ENCODE measurements around the gene KPTN. TPM values are rescaled to one million over a fixed set of nuclear protein-coding genes. Genes with fewer than 3 reads are reported as not detected.

KPTN gene
- polyA plus RNA-seq, 1 donor (not counting 4 experiments of a cell fraction or from before 2014, with no cell fraction given): 7.3 TPM

- H3K9ac ChIP-seq (ENCODE audit: control insufficient read depth, extremely low read depth, insufficient read depth, low read length): peak overlapping the region; percentile 99
- H3K79me2 ChIP-seq (ENCODE audit: control insufficient read depth, insufficient read depth, low read length): peaks cover 66% of the 10 kb centered on the region
- H3K4me2 ChIP-seq (ENCODE audit: control insufficient read depth, extremely low read depth, insufficient read depth, low read depth, low read length): peak overlapping the region; percentile 91
- no peaks in the 10 kb centered on the region for H4K20me1 ChIP-seq (ENCODE audit: control insufficient read depth, extremely low read depth, insufficient read depth, low read length)
- TF ChIP-seq, protein P1, sequence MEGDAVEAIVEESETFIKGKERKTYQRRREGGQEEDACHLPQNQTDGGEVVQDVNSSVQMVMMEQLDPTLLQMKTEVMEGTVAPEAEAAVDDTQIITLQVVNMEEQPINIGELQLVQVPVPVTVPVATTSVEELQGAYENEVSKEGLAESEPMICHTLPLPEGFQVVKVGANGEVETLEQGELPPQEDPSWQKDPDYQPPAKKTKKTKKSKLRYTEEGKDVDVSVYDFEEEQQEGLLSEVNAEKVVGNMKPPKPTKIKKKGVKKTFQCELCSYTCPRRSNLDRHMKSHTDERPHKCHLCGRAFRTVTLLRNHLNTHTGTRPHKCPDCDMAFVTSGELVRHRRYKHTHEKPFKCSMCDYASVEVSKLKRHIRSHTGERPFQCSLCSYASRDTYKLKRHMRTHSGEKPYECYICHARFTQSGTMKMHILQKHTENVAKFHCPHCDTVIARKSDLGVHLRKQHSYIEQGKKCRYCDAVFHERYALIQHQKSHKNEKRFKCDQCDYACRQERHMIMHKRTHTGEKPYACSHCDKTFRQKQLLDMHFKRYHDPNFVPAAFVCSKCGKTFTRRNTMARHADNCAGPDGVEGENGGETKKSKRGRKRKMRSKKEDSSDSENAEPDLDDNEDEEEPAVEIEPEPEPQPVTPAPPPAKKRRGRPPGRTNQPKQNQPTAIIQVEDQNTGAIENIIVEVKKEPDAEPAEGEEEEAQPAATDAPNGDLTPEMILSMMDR (optimal IDR thresholded peaks at IDR 0.05 in 1 of 3, IDR thresholded peaks at IDR 0.05 in 1 of 3, conservative IDR thresholded peaks at IDR 0.05 in 1 of 3; ENCODE audit: extremely low read depth in 1 of 3, insufficient read depth in 2 of 3, low read length in 3 of 3): no peak
- TF ChIP-seq EZH2 (IDR thresholded peaks at IDR 0.05; ENCODE audit: low read length): no peak
- peak overlapping the region; percentile 59 for H3K27ac ChIP-seq (ENCODE audit: control insufficient read depth, insufficient read depth, low read length)
- H3K27me3 ChIP-seq (ENCODE audit: control insufficient read depth, extremely low read depth, insufficient read depth, low read length): no peaks in the 10 kb centered on the region
- no peak overlapping the region for H2AFZ ChIP-seq (ENCODE audit: control insufficient read depth, low read length)
- dilution Hi-C loops (cut with MboI; ENCODE audit: extremely low pct_ligation_motif_present, low sequenced_read_pairs): no loop called here
- H3K36me3 ChIP-seq (ENCODE audit: control insufficient read depth in 2 of 2, extremely low read depth in 1 of 2, insufficient read depth in 2 of 2, low read length in 2 of 2): no peaks in the 10 kb centered on the region
- peaks cover 49% of the 10 kb centered on the region for H3K4me1 ChIP-seq (ENCODE audit: control insufficient read depth, extremely low read depth, insufficient read depth, low read length)
- FAIRE-seq (peak; percentile 44), DNase-seq (ENCODE audit: low read depth, low spot score) (no peak)
- H3K9me1 ChIP-seq (ENCODE audit: control insufficient read depth, extremely low read depth, insufficient read depth, low read length): peaks cover 2% of the 10 kb centered on the region
- no peaks in the 10 kb centered on the region for H3K9me3 ChIP-seq (ENCODE audit: control insufficient read depth, low read depth, low read length)
- H3K4me3 ChIP-seq (ENCODE audit: control insufficient read depth in 2 of 3, extremely low read depth in 1 of 3, insufficient read depth in 2 of 3, low read depth in 1 of 3, low read length in 3 of 3): peak overlapping the region; percentile 6 to 96 (median 87)
Measured at GRCh38 chr19:47512183-47512947, 28.3 kb upstream of the KPTN start.

- H3K9me1 ChIP-seq (ENCODE audit: control insufficient read depth, extremely low read depth, insufficient read depth, low read length): peaks cover 2% of the 10 kb centered on the region
- TF ChIP-seq, protein P1 (optimal IDR thresholded peaks at IDR 0.05 in 1 of 3, IDR thresholded peaks at IDR 0.05 in 1 of 3, conservative IDR thresholded peaks at IDR 0.05 in 1 of 3; ENCODE audit: extremely low read depth in 1 of 3, insufficient read depth in 2 of 3, low read length in 3 of 3): no peak
- TF ChIP-seq EZH2 (IDR thresholded peaks at IDR 0.05; ENCODE audit: low read length): no peak
- H3K4me3 ChIP-seq (ENCODE audit: control insufficient read depth in 2 of 3, extremely low read depth in 1 of 3, insufficient read depth in 2 of 3, low read depth in 1 of 3, low read length in 3 of 3): peak overlapping the region in 1 of 3 experiments; percentile 21
- DNase-seq (ENCODE audit: low read depth, low spot score) (no peak), FAIRE-seq (no peak)
- H2AFZ ChIP-seq (ENCODE audit: control insufficient read depth, low read length): no peak overlapping the region
- H3K79me2 ChIP-seq (ENCODE audit: control insufficient read depth, insufficient read depth, low read length): peaks cover 73% of the 10 kb centered on the region
- peak overlapping the region; percentile 59 for H3K27ac ChIP-seq (ENCODE audit: control insufficient read depth, insufficient read depth, low read length)
- H4K20me1 ChIP-seq (ENCODE audit: control insufficient read depth, extremely low read depth, insufficient read depth, low read length): no peaks in the 10 kb centered on the region
- H3K4me1 ChIP-seq (ENCODE audit: control insufficient read depth, extremely low read depth, insufficient read depth, low read length): peaks cover 49% of the 10 kb centered on the region
- no peaks in the 10 kb centered on the region for H3K27me3 ChIP-seq (ENCODE audit: control insufficient read depth, extremely low read depth, insufficient read depth, low read length)
- peak overlapping the region; percentile 91 for H3K4me2 ChIP-seq (ENCODE audit: control insufficient read depth, extremely low read depth, insufficient read depth, low read depth, low read length)
- H3K9me3 ChIP-seq (ENCODE audit: control insufficient read depth, low read depth, low read length): no peaks in the 10 kb centered on the region
- dilution Hi-C loops (cut with MboI; ENCODE audit: extremely low pct_ligation_motif_present, low sequenced_read_pairs): no loop called here
- peaks cover 0 to 2% of the 10 kb centered on the region in 2 experiments for H3K36me3 ChIP-seq (ENCODE audit: control insufficient read depth in 2 of 2, extremely low read depth in 1 of 2, insufficient read depth in 2 of 2, low read length in 2 of 2)
- H3K9ac ChIP-seq (ENCODE audit: control insufficient read depth, extremely low read depth, insufficient read depth, low read length): peak overlapping the region; percentile 99
Measured at GRCh38 chr19:47511681-47512080, 27.7 kb upstream of the KPTN start.
